Spleen (tissue), 7 donors: Measurements from ENCODE around the gene LNPK.

Source experiments
- POLR2A ChIP-seq, 3 donors: fragments of 450-650 bp; IDR thresholded peaks; one replicate each; pipeline ENCODE4 v1.5.1; 2017; ENCODE audit warnings: antibody characterized with exemption in 3 of 3, mild to moderate bottlenecking in 1 of 3
- TF ChIP-seq, protein P1 (sequence below), 11 experiments: fragments of 200-600 bp in 7 of 11; fragments of 450-650 bp in 4 of 11; sonication (generic) in 4 of 11; IDR thresholded peaks in 8 of 11; conservative IDR thresholded peaks in 3 of 11; 1 replicate in 7 of 11; 2 replicates in 4 of 11; pipeline versions ENCODE4 v1.4.0 to v1.8.0; 2016 to 2021; ENCODE audit warnings: antibody characterized with exemption in 11 of 11, inconsistent platforms in 4 of 11, mild to moderate bottlenecking in 1 of 11
- donor health status: DM: no; HTN: no; CAD: no; lungs with moderate emphysema.
- donor health status: DM: no; HTN: no; CAD: no.
- donor health status: DM: no; HTN: no; CAD: no.

DNA sequence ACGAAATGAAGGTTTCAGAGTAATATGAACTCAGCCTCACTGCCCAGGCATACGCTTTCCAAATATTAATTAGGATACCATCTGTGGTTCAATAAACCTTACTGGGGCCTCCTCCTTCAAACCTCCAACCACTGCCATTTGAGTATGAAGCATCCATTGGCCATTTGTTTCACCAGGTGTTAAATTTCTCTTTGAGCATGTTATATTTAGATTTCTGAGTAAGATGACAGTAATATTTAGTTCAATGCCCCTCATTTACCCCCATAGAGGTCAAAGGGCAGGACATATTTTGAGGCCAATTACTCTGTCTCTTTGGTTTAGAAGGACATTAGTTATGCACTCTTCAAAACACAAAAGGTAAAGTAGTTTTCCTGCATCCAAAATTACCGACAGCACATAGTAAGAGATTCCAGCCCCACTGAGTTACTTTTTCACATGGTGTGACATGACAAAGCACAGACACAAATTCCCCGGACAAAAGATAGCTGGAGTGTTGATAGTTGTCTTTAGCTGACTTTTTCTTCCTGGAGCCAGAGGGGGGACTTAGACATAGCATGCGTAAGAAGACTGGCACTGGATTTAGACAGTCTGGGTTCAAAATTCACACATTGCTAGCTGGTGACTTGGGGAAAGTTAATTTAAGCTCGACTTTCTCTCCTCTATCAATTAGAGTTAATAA is 33.1 kb upstream of the LNPK start:
- TF ChIP-seq, protein P1, sequence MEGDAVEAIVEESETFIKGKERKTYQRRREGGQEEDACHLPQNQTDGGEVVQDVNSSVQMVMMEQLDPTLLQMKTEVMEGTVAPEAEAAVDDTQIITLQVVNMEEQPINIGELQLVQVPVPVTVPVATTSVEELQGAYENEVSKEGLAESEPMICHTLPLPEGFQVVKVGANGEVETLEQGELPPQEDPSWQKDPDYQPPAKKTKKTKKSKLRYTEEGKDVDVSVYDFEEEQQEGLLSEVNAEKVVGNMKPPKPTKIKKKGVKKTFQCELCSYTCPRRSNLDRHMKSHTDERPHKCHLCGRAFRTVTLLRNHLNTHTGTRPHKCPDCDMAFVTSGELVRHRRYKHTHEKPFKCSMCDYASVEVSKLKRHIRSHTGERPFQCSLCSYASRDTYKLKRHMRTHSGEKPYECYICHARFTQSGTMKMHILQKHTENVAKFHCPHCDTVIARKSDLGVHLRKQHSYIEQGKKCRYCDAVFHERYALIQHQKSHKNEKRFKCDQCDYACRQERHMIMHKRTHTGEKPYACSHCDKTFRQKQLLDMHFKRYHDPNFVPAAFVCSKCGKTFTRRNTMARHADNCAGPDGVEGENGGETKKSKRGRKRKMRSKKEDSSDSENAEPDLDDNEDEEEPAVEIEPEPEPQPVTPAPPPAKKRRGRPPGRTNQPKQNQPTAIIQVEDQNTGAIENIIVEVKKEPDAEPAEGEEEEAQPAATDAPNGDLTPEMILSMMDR (IDR thresholded peaks at IDR 0.05 in 8 of 11, conservative IDR thresholded peaks at IDR 0.05 in 3 of 11), result no peak
- TF ChIP-seq POLR2A (IDR thresholded peaks at IDR 0.05), result no peak
